Astrocyte (in vitro differentiated cells and primary cell): ENCODE data around the gene HMGN3.

ENCODE experiments used
- CTCF ChIP-seq: IDR thresholded peaks from 2 replicates; pipeline ENCODE4 v1.5.1; 2011; ENCODE audit warnings: low read depth, mild to moderate bottlenecking, inconsistent platforms, low read length, moderate library complexity; ENCODE audit not compliant: insufficient read depth
- EZH2 ChIP-seq: IDR thresholded peaks from 2 replicates; pipeline ENCODE4 v1.6.1; 2012; ENCODE audit warnings: mild to moderate bottlenecking, low read length, inconsistent platforms; ENCODE audit not compliant: insufficient read depth

GRCh38 chr6:79223611-79224404 is 10.7 kb downstream of the HMGN3 start:
- TF ChIP-seq CTCF (no peak), EZH2 (no peak)
